ENCODE results near the gene NR6A1.
"Not testable (repeated sequence)": the region's sequence is repeated elsewhere in the genome, so short reads cannot be mapped to it uniquely, and the experiment has no call there.

The NR6A1 gene

GRCh38 chr9:124776618-124776953 lies 5.5 kb upstream of the NR6A1 start:
- no peak for DNase-seq

DNA sequence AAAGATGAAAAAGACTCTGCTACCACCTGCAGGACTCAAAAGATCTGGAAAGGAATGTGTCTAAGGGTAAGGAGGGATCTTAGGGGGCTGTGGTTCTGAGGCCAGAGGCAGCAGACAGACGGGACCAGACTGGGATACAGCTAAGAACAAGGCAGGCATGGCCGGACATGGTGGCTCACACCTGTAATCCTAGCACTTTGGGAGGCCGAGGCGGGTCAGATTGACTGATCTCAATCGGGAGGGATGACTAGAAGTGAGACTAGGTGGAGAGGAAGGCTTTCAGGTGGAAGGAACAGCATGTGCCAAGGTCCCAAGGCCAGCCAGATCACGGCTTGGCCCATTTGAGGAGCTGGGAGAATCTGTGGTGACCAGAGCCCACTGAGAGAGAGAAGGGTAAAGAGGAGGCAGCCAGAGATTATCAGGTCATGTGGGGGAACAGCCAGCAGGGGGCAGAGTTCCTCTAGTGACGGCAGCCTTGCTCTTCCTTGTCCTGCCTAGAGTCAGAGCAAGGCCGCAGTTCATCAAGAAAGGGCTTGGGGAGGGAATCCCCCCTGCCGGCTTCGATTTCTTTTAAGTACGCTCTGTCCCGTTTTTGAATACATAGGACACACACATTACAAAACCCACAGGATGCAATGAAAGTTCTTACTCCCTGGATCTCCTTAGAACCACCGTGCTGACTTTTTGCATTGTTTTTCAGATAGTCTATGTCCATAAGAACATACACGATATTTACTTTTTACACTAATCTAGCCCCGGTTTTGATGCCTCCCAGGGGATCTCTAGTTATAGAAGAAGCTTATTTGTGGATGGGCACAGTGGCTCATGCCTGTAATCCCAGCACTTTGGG lies 3.2 kb upstream of the NR6A1 start:
- peak in 12 of 14 donors; percentile 17 to 83 (median 60) for DNase-seq

GRCh38 chr9:124773473-124774128 lies 2.5 kb upstream of the NR6A1 start:
- no peak for DNase-seq

- not testable (repeated sequence) for DNase-seq
These were observed 1.8 kb upstream of the NR6A1 start for GRCh38 chr9:124772877-124773276.

DNA sequence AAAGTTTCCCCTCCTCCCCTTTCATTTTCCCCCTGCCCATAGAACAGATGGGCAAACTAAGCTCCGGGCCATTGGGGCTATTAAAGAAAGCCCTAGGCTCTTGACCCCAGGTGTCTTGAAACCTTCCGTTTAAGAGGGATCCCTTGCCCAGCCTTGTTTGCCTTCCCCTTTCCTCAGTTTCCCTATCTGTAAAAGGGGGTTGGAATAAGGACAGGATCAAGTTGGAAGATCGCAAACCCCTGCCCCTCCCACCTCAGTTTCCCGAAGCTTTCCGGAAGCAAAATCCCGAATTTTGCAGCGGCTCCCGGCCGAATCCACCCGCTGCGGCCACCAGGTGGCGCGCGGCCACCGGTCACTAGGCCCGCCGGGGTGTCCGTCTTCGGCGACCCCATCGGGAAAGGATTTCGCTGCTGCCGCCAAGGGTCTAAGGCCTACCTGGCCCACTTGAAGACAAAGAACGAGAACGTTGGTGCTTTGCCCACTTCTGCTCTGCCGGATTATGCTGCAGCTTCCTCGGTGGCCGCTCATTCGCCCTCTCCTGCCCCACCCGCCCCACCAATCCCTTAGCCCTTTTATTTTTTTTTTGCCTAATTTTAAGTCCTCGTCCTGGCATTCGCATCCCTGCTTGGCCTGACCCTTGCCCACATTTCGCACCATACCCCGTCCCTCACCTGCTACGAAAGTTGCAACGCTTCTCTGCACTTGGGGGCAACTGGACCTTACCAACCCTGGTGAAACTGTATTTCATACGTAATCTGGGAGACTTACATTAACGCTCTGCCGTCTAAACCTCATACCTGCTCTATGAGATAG lies 962 bp upstream of the NR6A1 start:
- peak in 10 of 14 donors; percentile 14 to 73 (median 61) for DNase-seq

- peak in 1 of 14 donors; percentile 30 for DNase-seq
These were observed 621 bp downstream of the NR6A1 start for GRCh38 chr9:124770359-124771020.

DNA sequence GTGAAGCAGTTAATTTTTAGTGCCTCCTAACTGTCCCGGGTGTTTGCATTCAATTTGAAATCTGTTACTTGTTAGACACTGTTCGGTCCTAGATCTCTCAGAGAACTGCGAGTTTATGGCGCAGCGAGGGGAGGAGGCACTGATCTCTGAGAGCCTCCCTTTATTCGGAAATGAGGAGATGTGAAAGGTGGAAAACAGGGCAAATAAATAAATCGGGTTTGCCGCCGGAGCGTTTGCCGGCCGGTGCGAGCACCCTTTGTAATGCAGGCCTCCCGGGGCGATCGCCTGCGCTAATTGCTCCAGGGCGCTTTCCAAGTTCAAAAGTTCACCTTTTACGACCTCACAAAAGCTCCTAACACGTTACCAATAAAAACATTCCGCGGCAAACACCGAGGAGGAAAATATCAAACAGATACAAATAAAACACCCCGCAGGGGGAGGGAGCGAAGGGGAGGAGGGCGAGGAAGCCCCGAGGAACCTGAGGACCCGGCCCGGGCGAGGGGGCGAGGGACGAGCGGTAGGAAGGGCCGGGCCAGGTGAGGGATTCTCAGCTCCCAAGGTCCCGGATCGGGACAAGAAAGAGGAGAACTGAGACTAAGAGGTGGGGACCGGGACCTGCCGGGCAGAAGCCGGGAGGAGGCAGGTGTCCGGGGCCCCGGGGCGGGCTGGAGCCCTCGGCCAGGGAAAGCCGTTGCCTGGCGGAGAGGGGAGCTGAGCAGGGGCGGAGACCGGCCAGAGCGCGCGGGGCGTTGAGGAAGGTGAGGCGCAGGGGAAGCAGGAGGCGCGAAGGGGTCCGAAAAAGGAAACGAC lies 1.4 kb downstream of the NR6A1 start:
- no peak for DNase-seq

DNA sequence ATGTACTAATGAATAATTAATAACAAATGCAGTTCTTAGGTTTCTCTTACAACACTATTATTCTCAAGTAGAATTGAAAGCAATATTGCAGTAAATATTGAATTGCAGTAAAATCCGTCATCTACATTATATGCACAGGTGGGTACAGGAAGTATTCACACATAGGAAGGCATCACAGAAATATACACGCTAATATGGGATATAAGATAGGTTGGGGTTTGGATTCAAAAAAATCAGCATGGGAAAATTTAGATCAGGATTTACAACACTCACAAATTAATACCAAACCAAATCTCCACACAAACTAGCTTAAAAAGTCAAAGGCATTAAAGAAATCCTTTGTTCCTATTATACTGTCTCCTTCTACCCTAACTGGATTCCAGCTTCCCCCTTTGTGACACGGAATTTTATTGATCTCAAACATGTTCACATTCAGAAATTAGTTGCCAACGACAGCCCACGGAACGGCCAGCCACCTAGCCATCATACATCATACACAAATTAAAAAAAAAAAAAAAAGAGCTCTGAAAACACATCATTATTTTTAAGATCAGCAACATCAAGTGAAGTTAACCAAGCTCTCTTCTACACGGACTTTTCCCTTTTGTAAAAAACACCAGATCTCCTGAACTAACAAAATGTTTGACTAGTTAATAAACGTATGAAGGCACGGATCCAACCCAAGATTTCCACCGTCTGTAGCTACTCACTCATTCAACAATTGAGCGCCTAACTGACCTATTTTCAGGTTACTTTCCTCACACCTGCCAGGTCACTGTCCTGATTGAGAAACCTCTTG lies 2.2 kb downstream of the NR6A1 start:
- DNase-seq = peak in 1 of 14 donors; percentile 15

GRCh38 chr9:124768334-124768733 lies 2.8 kb downstream of the NR6A1 start:
- DNase-seq = no peak

DNA sequence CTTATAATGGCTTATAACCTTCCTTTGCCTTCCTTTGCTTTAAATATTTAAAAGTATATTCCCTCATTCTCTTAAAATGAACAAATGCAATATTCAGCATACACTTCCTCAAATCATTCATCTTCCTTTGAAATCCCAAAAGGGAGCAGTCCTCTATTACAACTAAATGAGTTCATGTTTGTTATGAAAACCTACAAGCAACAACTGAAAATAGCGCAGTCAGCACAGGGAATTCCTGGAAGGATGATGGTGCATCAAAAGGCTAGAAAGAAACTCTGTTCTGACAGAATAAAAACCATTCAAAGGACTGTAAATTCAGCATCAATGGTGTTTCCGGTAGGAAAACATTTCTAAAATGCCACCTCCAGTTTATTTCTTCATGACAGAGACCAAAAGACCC lies 3.3 kb downstream of the NR6A1 start:
- DNase-seq = no peak

- DNase-seq = no peak
These were observed 4.1 kb downstream of the NR6A1 start for GRCh38 chr9:124766815-124767554.

GRCh38 chr9:124766326-124766725 lies 4.8 kb downstream of the NR6A1 start:
- DNase-seq = no peak

DNA sequence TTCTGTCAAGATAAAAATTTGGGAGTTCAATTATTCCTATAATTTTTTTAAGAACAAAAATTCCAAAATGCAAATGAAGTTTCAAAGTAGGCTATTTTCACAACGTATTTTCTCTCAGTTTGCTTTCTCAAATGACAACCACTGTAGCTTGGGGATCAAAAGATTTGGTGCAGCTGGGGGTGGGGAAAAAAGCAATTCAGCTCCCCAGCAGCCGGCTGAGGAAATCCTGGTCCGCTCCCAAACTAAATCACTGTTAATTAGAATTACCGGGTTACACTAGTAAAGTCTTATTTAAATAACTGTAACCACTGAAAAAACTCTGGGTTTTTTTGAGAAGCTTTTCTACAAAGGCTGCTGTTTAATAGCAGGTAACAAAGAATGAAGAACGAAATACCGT lies 5.7 kb downstream of the NR6A1 start:
- no peak for DNase-seq

GRCh38 chr9:124764774-124765438 lies 6.2 kb downstream of the NR6A1 start:
- DNase-seq = no peak

DNA sequence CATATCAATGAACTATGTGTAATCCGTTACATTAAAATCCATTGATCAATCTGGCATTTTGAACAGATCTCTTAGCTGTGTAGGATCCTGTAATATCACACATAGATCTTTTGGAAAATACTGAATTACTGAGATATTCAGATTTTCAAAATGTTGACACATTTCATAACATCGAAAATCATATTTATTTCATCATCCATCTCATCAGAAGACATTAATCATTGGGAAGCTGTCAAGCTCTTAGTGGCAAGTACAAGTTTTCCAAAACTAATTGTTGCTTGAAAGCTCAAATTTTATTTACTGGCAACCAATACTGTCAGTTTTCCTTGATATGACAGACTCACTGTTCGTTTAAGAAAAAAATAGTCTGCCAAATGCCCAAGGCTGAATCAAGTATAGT lies 8.5 kb downstream of the NR6A1 start:
- no peak for DNase-seq

- no peak for DNase-seq
These were observed 9.4 kb downstream of the NR6A1 start for GRCh38 chr9:124761710-124762109.

DNA sequence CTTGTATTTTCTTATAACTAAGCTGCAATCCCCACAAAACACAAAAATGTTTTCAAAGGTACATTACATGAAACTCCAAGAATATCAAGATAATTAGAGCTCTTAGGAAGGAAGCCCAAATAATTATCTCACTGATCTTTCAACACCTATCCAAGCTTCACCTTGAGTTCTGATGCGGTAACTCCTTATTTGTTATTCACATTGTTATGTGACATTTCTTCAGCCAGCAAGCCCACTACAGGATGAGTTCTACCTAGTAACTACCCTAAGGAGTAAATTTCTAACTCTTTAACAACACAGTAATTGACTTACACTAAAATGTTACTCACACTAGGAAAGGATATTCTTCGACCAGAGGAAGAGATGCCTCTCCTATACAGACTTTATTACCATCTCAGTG lies 9.9 kb downstream of the NR6A1 start:
- no peak for DNase-seq

GRCh38 chr9:124760719-124761118 lies 10.4 kb downstream of the NR6A1 start:
- DNase-seq = no peak

GRCh38 chr9:124759327-124759726 lies 11.8 kb downstream of the NR6A1 start:
- no peak for DNase-seq

DNA sequence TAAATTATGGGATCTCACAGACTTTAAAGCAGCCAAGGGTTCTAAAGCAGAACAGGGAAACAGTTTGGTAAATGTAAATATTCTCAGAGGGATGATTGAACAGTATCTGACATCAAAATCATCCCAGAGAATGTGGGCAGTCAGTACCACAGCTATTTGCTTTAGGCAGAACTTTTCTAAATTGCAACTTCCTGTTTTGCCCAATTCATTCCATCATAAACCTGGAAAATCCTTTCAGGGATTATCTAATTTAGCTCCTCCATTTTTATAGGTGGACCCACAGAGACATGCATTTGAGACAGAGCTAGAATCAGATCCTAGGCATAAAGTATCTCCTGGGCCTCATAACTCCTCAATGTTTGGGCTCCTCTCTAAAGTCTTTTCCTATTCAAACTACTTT lies 12.4 kb downstream of the NR6A1 start:
- DNase-seq = no peak

Measured in C1 segment of cervical spinal cord (tissue), 14 donors.